Fibroblast of gingiva (primary cell): ENCODE results near the gene CACNG1.

Experiments used
- DNase-seq: peaks from one replicate; pipeline ENCODE4 v3.0.0-alpha.2; 2011; ENCODE audit warnings: low read depth

Gene CACNG1

GRCh38 chr17:67044016-67044772 is at the start of gene CACNG1:
CACNG1 (plus strand) TSS chr17:67044554; CDS start chr17:67044661, 107 bp downstream.
- no peak for DNase-seq

GRCh38 chr17:66994930-66995535 is 49.3 kb upstream of the CACNG1 start:
- no peak for DNase-seq

- DNase-seq: no peak
Measured at GRCh38 chr17:66995944-66996343, 48.4 kb upstream of the CACNG1 start.

GRCh38 chr17:66996926-66997325 is 47.4 kb upstream of the CACNG1 start:
- DNase-seq: no peak

- no peak for DNase-seq
Measured at GRCh38 chr17:67003231-67003630, 41.1 kb upstream of the CACNG1 start.

GRCh38 chr17:67004181-67004580 is 40.2 kb upstream of the CACNG1 start:
- DNase-seq: no peak

- no peak for DNase-seq
Measured at GRCh38 chr17:67007266-67007665, 37.1 kb upstream of the CACNG1 start.

- DNase-seq: no peak
Measured at GRCh38 chr17:67008101-67008500, 36.3 kb upstream of the CACNG1 start.

- DNase-seq: no peak
Measured at GRCh38 chr17:67011527-67012175, 32.7 kb upstream of the CACNG1 start.

GRCh38 chr17:67013891-67014290 is 30.5 kb upstream of the CACNG1 start:
- DNase-seq: no peak

GRCh38 chr17:67015001-67015400 is 29.4 kb upstream of the CACNG1 start:
- DNase-seq: no peak

- DNase-seq: no peak
Measured at GRCh38 chr17:67016039-67016762, 28.2 kb upstream of the CACNG1 start.

GRCh38 chr17:67017910-67018309 is 26.4 kb upstream of the CACNG1 start:
- DNase-seq: no peak

GRCh38 chr17:67018471-67019434 is 25.6 kb upstream of the CACNG1 start:
- no peak for DNase-seq

GRCh38 chr17:67019809-67020208 is 24.5 kb upstream of the CACNG1 start:
- DNase-seq: no peak

- no peak for DNase-seq
Measured at GRCh38 chr17:67020293-67020766, 24.0 kb upstream of the CACNG1 start.

GRCh38 chr17:67021196-67021595 is 23.2 kb upstream of the CACNG1 start:
- no peak for DNase-seq

- DNase-seq: no peak
Measured at GRCh38 chr17:67021743-67022450, 22.5 kb upstream of the CACNG1 start.

- DNase-seq: no peak
Measured at GRCh38 chr17:67022451-67022810, 21.9 kb upstream of the CACNG1 start.

- DNase-seq: no peak
Measured at GRCh38 chr17:67024736-67025135, 19.6 kb upstream of the CACNG1 start.
